ENCODE data around the gene PARD3. TPM values are rescaled to one million over a fixed set of nuclear protein-coding genes. Genes with fewer than 3 reads are reported as not detected.

The PARD3 gene
- total and polyA plus RNA-seq, 10 of the 15 experiments (the other 5 are each of a cell fraction or from before 2014, with no cell fraction given): 2.6 to 43.1 (median 13.9) TPM

- no peak for TF ChIP-seq TARDBP (IDR thresholded peaks at IDR 0.05; ENCODE audit: borderline replicate concordance)
- no peak for TF ChIP-seq SREBF1 (IDR thresholded peaks at IDR 0.05; ENCODE audit: low read length)
- no peak for TF ChIP-seq LARP7 (IDR thresholded peaks at IDR 0.05)
- Histone ChIP-seq H3K4me2 (ENCODE audit: control insufficient read depth, insufficient read depth) (no peak overlapping the region), H3K4me3 (no peak overlapping the region), H2AFZ (ENCODE audit: control insufficient read depth, low read depth, low read length) (no peak overlapping the region), H3K79me2 (ENCODE audit: control insufficient read depth, insufficient read depth, low read length) (no peaks in the 10 kb centered on the region), H4K20me1 (ENCODE audit: control insufficient read depth, insufficient read depth) (no peaks in the 10 kb centered on the region), H3K9me3 (replicated peaks; ENCODE audit: control insufficient read depth, insufficient read depth, low read length) (no peaks in the 10 kb centered on the region), H3K27ac (ENCODE audit: control insufficient read depth, insufficient read depth) (no peak overlapping the region), H3K9ac (ENCODE audit: control insufficient read depth, insufficient read depth, low read length) (no peak overlapping the region), H3K27me3 (replicated peaks in 1 of 2; ENCODE audit: control insufficient read depth in 2 of 2, insufficient read depth in 2 of 2, low read length in 1 of 2) (no peaks in the 10 kb centered on the region), H3K4me1 (ENCODE audit: control insufficient read depth, insufficient read depth, low read length) (no peaks in the 10 kb centered on the region), H3K36me3 (ENCODE audit: control insufficient read depth in 2 of 2, insufficient read depth in 2 of 2, low read length in 1 of 2) (no peaks in the 10 kb centered on the region)
- DNase-seq (ENCODE audit: low read depth, low spot score) (no peak), FAIRE-seq (no peak), ATAC-seq (no peak)
- ChIA-PET POLR2A (no interaction called here), RAD21 (ENCODE audit: unreplicated experiment) (interaction anchor here (0.6 to 1.6 kb wide), 3 partner anchors 9 to 50 kb away, joined by 3 to 4 read pairs (median 4); no protein-coding TSS in a partner anchor), SMC1A (ENCODE audit: uncharacterized antibody, unreplicated experiment) (interaction anchor here (0.6 to 6.8 kb wide), 11 partner anchors 9 to 319 kb away, joined by 3 to 72 read pairs (median 4); no protein-coding TSS in a partner anchor), CTCF (interaction anchor here (1.2 to 2.5 kb wide), 4 partner anchors 12 to 22 kb away, joined by 3 to 11 read pairs (median 4); no protein-coding TSS in a partner anchor)
- in situ Hi-C loops (cut with MboI) (no loop called here), intact Hi-C loops (cut with micrococcal nuclease; ENCODE audit: unreplicated experiment) (no loop called here)
- no TSS peak for BruUV-seq (replicated peaks)
- 18% methylated on average over 6 of the region's 6 CpGs for WGBS (ENCODE audit: insufficient coverage, insufficient replicate concordance, low lambda C conversion rate, missing lambda C conversion rate)
Observed at GRCh38 chr10:34319197-34319846, 495.8 kb downstream of the PARD3 start.

DNA sequence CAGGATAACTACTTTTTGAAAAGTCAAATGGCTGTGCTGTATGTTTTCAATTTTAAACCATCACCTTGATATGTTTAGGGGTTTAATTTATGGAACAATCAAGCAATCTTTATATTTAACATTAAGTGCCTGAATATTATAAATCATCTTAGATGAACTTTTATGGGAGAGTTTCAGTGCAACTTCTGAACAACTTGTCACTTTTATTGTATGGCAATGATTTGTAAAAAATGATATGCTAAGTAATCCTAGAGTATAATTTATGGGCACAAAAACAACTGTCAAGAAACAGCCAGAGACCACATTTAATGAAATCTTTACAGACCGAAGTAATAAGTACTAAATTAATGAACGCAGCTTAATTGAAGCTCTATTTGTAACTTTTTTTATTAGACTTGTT, 498.9 kb downstream of the PARD3 start:
- Histone ChIP-seq H3K27me3 (replicated peaks in 1 of 2; ENCODE audit: control insufficient read depth in 2 of 2, insufficient read depth in 2 of 2, low read length in 1 of 2) (no peaks in the 10 kb centered on the region), H3K4me1 (ENCODE audit: control insufficient read depth, insufficient read depth, low read length) (no peaks in the 10 kb centered on the region), H3K27ac (ENCODE audit: control insufficient read depth, insufficient read depth) (no peak overlapping the region), H3K36me3 (ENCODE audit: control insufficient read depth in 2 of 2, insufficient read depth in 2 of 2, low read length in 1 of 2) (no peaks in the 10 kb centered on the region), H3K9ac (ENCODE audit: control insufficient read depth, insufficient read depth, low read length) (no peak overlapping the region), H3K4me3 (no peak overlapping the region), H3K4me2 (ENCODE audit: control insufficient read depth, insufficient read depth) (no peak overlapping the region), H3K9me3 (replicated peaks; ENCODE audit: control insufficient read depth, insufficient read depth, low read length) (no peaks in the 10 kb centered on the region), H3K79me2 (ENCODE audit: control insufficient read depth, insufficient read depth, low read length) (no peaks in the 10 kb centered on the region), H4K20me1 (ENCODE audit: control insufficient read depth, insufficient read depth) (no peaks in the 10 kb centered on the region), H2AFZ (ENCODE audit: control insufficient read depth, low read depth, low read length) (no peak overlapping the region)
- ChIA-PET CTCF (interaction anchor here (1.2 to 1.4 kb wide), 2 partner anchors 16 to 22 kb away, joined by 3 read pairs; no protein-coding TSS in a partner anchor), RAD21 (ENCODE audit: unreplicated experiment) (interaction anchor here (0.7 to 1.0 kb wide), 2 partner anchors 17 to 1872 kb away, joined by 3 read pairs; no protein-coding TSS in a partner anchor), SMC1A (ENCODE audit: uncharacterized antibody, unreplicated experiment) (interaction anchor here (0.7 to 3.4 kb wide), 4 partner anchors 10 to 205 kb away, joined by 3 to 14 read pairs (median 5); no protein-coding TSS in a partner anchor), POLR2A (no interaction called here)
- WGBS (ENCODE audit: insufficient coverage, insufficient replicate concordance, low lambda C conversion rate, missing lambda C conversion rate): 61% methylated on average over 2 of the region's 2 CpGs
- no peak for FAIRE-seq
- DNase-seq (ENCODE audit: low read depth, low spot score): no peak
- ATAC-seq: no peak
- intact Hi-C loops (cut with micrococcal nuclease; ENCODE audit: unreplicated experiment): no loop called here
- in situ Hi-C loops (cut with MboI): no loop called here
- no TSS peak for BruUV-seq (replicated peaks)
- TF ChIP-seq IRF4 (IDR thresholded peaks at IDR 0.05; ENCODE audit: low read depth, low read length): no peak
- TF ChIP-seq HDGF (IDR thresholded peaks at IDR 0.05): no peak
- TF ChIP-seq, protein P1, sequence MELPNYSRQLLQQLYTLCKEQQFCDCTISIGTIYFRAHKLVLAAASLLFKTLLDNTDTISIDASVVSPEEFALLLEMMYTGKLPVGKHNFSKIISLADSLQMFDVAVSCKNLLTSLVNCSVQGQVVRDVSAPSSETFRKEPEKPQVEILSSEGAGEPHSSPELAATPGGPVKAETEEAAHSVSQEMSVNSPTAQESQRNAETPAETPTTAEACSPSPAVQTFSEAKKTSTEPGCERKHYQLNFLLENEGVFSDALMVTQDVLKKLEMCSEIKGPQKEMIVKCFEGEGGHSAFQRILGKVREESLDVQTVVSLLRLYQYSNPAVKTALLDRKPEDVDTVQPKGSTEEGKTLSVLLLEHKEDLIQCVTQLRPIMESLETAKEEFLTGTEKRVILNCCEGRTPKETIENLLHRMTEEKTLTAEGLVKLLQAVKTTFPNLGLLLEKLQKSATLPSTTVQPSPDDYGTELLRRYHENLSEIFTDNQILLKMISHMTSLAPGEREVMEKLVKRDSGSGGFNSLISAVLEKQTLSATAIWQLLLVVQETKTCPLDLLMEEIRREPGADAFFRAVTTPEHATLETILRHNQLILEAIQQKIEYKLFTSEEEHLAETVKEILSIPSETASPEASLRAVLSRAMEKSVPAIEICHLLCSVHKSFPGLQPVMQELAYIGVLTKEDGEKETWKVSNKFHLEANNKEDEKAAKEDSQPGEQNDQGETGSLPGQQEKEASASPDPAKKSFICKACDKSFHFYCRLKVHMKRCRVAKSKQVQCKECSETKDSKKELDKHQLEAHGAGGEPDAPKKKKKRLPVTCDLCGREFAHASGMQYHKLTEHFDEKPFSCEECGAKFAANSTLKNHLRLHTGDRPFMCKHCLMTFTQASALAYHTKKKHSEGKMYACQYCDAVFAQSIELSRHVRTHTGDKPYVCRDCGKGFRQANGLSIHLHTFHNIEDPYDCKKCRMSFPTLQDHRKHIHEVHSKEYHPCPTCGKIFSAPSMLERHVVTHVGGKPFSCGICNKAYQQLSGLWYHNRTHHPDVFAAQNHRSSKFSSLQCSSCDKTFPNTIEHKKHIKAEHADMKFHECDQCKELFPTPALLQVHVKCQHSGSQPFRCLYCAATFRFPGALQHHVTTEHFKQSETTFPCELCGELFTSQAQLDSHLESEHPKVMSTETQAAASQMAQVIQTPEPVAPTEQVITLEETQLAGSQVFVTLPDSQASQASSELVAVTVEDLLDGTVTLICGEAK (IDR thresholded peaks at IDR 0.05; ENCODE audit: borderline replicate concordance): no peak
- TF ChIP-seq ZZZ3 (IDR thresholded peaks at IDR 0.05; ENCODE audit: control insufficient read depth, insufficient read length, low read depth): no peak
- TF ChIP-seq NFYA (IDR thresholded peaks at IDR 0.05; ENCODE audit: borderline replicate concordance, low read depth, low read length): no peak
- no peak for TF ChIP-seq GATAD2B (conservative IDR thresholded peaks at IDR 0.05; ENCODE audit: low read depth)
- TF ChIP-seq ZNF384 (IDR thresholded peaks at IDR 0.05; ENCODE audit: borderline replicate concordance, low read depth, low read length): no peak
- no peak for TF ChIP-seq ZNF622 (IDR thresholded peaks at IDR 0.05)
- TF ChIP-seq ZNF207 (IDR thresholded peaks at IDR 0.05; ENCODE audit: borderline replicate concordance): no peak
- no peak for TF ChIP-seq SIN3A (IDR thresholded peaks at IDR 0.05; ENCODE audit: low read depth, low read length)
- TF ChIP-seq POLR2AphosphoS5 (IDR thresholded peaks at IDR 0.05; ENCODE audit: low read length): no peak
- no peak for TF ChIP-seq HDAC6 (IDR thresholded peaks at IDR 0.05; ENCODE audit: unreplicated experiment)

Data from GM12878 (cell line).